Right ventricle myocardium superior (tissue), 1 donor: Measurements from ENCODE around the gene MUSTN1. TPM values are rescaled to one million over a fixed set of nuclear protein-coding genes. Genes with fewer than 3 reads are reported as not detected.

Experiments used
- ATAC-seq: fragments of 200-7000 bp; cut with Tn5 transposase; one replicate; pipeline ENCODE4 v1.9.1; 2020; ENCODE audit warnings: mild to moderate bottlenecking; ENCODE audit not compliant: poor library complexity
- DNase-seq: peaks from one replicate; pipeline ENCODE4 v3.0.0-alpha.2; 2020
- intact Hi-C: fragments of 100-400 bp; cut with DNase I; formaldehyde crosslinking; loops from one replicate; pipeline ENCODE4 v1.11.2; 2022
- total RNA-seq: library from RNA; stranded (reverse); fragmentation: NEBNext Ultra II Directional; extraction: Animal tissue kit (Norgen Biotek cat#: 25700); gene quantifications from one replicate; pipeline ENCODE4 v1.2.1, GENCODE V29; 2021
- donor health status: DM: no; HTN: yes; CAD: no; lungs with severe emphysema.

The MUSTN1 gene
- total RNA-seq, 1 donor from 2014 or later = 17.8 TPM

DNA sequence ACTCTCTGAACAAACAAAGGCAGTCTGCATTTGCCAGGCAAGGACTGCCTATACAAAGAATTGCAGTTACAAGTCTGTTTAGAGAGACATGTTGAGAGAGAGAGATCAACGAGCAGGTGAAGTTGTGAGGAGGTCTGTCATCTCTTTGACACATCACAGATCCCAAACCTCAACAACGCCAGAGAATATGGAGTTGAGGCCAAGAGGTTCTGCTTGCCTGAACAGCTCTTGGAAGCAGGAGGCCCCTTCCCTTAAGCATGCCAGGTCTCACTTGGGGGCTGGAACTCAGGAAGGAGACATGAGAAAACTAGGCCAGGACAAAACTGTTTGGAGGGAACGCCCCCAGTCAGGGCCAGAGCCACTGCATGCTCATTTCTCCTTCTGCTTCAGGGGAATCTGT is 22.3 kb upstream of the MUSTN1 start:
- intact Hi-C loops = no loop called here
- ATAC-seq (peak; percentile 52), DNase-seq (no peak)

DNA sequence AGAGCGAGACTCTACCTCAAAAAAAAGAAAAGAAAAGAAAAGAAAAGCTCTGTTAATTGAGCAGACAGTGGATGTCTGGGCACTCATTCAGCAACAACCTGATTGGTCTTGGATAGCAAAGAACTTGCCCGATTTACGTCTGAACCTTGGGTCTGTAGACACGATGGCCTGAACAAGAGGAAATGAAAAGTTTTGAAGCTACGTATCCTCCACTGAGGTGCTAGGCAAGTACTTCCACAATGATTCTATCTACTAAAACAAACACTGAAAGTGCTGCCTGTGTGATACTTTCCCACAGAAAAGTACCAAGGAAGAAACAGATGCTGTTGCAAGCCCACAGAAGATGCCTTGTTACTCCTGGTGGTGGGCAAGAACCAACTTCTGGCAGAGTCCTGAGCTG is 21.8 kb upstream of the MUSTN1 start:
- ATAC-seq (no peak), DNase-seq (no peak)
- intact Hi-C loops = no loop called here

DNA sequence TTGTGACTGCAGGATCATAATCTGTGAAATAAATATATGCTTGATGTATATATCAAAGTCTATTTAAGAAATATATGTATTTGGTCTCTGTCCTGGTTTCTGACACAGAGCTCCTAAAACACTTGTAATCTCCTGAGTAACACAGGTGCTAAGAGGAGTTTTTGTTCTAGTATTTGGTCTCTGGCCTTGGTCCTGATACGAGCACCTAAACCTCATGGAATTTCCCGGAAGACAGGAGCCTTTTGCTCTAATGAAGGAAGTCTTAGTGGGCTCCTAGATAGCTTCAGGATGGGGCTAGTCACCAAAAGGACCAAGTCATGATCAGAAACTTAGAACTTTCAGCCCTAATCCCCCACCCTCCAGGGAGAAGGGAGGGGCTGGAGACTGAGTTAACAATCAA is 19.2 kb upstream of the MUSTN1 start:
- ATAC-seq (no peak), DNase-seq (no peak)
- intact Hi-C loops = no loop called here

DNA sequence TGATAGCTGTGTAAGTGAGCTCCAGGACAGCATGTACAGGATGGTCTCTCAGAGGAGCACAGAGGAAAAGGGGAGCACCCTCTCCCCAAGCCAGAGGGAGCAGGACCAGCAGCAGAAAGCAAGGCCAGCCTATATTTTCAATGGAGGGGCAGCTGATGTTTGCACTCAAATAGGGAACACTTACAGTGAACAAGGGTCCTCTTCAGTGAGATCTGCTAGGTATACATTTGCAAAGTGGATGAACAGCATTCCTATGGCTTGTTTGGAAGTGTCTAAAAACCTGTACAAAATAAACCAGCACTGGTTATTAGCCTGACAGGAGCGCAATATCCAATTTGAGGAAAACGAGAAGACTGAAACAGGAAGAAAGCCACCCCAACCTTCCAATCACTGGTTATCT is 17.6 kb upstream of the MUSTN1 start:
- DNase-seq (no peak), ATAC-seq (no peak)
- intact Hi-C loops = no loop called here

DNA sequence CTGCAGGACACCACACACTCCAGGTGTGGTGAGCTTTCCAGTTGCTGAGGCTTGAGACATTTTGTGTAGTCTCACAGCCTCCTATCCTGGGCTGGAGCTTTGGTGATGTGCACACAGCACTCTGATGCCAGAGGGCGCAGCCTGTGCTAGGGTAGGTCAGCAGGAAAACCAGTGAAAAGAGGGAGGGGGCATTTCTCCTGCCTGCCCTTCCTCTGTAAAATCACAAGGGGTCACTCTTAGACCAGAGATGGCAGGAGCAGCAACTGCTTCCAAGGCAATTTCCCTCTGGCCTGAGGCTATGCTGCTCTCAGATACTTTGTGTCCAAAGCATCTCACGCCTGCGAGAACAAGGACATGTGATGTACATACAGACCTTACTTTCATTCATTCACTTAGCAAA is 16.5 kb upstream of the MUSTN1 start:
- intact Hi-C loops = no loop called here
- DNase-seq = no peak
- ATAC-seq = peak; percentile 63

DNA sequence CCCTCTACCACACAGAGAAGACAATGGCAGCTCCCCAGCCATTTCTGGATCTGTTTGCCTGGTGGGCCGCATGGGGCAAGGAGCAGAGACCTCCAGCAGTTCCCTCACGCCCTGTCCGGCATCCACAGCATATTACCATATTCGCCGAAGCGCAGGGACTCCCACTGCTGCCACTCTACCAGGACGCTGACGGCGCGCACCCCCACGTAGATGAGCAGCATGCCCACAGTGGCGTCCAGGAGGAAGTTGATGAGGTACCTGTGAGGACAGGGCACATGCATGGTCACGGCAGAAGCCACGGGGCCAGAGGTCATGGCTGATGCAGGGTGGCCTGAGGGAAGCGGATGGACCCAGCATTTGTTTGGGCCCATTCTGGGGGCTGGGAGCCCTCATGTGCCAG is 14.8 kb upstream of the MUSTN1 start:
- no peak for DNase-seq
- intact Hi-C loops = no loop called here

DNA sequence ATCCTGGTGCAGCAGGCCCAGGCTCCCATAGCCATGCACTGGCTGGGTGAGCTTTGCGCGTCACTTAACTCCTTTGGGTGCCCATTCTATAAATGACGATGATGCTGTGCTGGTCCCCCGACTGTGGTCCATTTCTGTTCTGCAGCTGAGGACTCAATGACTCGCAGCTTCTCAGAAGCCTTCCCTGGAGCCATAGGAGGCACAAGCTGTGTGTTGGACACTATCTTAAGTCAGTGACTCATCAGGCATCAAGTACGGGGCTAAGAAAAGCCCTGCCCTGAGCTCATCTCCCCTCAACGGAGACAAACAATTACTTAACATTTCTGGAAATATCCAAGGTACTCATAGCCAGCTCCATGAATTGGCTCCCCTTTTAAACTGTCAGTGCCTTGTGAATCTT is 13.8 kb upstream of the MUSTN1 start:
- ATAC-seq (no peak), DNase-seq (no peak)
- intact Hi-C loops = no loop called here

More for the DNA sequence above, 14.8 kb upstream of the MUSTN1 start:
- no peak for ATAC-seq

DNA sequence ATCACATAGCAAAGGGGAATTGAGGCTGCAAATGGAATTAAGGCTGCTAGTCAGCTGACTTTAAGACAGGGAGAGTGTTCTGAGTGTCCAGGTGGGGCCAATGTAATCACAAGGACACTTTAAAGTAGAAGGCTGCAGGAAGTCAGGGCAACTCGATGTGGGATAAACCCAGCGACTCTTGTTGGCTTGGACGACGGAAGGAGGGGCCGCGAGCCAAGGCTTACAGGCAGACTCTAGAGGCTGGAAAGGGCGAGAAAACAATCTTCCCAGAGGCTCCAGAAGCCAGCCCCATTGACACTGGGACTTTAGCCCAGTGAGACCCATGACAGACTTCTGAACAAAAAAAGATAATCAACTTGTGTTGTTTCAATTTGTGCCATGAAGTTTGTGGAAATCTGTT is 12.9 kb upstream of the MUSTN1 start:
- DNase-seq = no peak
- intact Hi-C loops = no loop called here

DNA sequence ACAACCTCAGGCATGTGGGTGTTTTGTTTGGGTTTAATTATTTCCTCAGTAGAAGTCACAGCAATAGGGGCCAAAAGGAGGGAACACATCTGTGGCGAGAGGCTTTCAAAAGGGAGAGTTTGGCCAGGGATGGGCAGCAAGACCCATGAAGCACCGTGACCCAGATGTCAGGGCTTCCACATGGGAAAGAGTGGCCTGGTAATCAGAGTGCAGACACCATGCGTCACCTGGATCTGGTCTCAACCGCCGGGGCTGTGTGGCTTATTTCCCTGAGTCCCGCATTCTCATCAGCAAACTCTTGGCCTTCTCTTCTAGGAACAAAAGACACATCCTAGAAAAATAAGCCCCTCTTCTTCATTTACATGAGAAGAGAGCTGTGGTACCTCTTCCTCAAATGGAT is 12.4 kb upstream of the MUSTN1 start:
- DNase-seq (no peak), ATAC-seq (no peak)
- intact Hi-C loops = no loop called here

More for the DNA sequence above, 12.9 kb upstream of the MUSTN1 start:
- no peak for ATAC-seq

DNA sequence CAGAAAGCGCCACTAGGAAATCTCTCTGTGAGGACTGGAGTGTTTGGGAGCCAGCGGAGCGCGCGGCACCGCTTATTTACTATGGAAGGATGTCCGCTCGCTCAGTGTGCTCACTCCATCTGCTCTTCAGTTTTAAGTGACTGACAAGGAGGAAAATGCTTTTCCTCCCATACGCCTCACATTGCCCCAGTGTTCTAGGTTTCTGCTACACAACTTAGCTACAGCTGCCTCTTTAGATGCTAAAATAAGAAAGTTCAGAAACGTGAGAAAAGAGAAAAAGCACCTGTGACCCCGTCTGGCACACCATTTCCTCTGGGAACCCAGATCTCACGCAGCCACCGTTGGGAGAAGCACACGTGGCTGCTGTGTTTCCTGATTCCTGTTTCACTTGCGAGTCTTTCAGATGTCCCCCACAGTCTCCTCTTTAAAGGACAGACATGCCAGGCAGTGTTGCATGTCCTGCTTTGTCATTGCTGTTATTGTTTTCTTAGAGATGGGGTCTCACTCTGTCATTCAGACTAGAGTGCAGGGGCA is 11.7 kb upstream of the MUSTN1 start:
- DNase-seq (peak; percentile 37), ATAC-seq (no peak)
- intact Hi-C loops = no loop called here

DNA sequence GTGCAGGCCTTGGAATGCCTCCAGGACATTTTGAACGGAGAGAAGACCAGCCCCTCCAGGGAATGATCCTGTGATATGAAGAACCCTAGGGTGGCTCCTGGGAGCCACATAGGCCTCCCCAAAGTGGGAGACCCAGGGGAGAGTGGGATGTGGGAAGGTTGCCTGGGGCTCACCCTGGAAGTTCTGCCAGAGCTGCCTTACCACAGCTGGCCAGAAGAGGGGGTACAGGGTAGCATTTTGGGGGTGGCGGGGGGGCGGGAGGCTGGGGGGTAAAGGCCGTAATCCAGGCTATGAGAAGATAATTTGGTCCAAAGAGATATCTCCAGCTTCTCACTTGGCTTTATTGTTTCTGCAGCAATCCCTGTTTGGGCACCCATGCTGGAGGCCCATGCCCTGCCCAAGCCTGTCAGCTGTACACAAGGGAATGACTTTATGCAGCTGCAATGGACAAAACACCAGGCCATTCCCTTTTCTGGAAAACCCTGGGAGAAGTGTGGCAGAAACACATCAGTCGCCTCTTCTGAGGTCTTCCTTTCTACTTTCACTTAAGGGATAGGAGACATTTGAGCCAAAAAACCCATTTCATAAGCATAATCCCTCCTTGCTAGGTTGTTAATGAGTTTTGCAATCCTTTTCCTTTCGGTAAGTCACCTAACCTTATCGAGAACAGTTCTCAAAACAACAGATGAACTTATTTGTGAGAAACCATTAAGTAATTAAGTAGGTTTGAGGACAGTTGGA is 11.0 kb upstream of the MUSTN1 start:
- intact Hi-C loops = no loop called here
- DNase-seq = peak; percentile 24
- peak; percentile 23 for ATAC-seq

DNA sequence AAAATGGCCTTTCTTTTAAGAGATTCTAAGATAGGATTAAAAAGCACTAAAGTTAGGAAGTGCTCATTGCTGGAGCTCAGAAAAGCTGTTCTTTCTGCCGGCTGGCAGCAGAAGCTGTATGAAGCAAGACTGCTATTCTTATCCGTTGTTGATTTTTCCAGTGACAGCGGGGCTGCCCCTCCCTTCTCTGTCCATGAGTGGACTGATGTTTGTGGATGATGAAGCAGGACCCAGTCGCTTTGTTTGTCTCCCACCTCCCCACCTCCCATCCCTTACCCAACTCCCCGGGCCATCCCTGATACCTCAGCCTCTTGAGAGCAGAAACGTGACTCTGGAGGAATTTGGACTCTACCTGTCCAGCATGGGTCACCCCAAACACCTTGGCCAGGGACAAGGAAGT is 10.3 kb upstream of the MUSTN1 start:
- ATAC-seq = peak; percentile 77
- peak; percentile 64 for DNase-seq
- intact Hi-C loops = no loop called here

DNA sequence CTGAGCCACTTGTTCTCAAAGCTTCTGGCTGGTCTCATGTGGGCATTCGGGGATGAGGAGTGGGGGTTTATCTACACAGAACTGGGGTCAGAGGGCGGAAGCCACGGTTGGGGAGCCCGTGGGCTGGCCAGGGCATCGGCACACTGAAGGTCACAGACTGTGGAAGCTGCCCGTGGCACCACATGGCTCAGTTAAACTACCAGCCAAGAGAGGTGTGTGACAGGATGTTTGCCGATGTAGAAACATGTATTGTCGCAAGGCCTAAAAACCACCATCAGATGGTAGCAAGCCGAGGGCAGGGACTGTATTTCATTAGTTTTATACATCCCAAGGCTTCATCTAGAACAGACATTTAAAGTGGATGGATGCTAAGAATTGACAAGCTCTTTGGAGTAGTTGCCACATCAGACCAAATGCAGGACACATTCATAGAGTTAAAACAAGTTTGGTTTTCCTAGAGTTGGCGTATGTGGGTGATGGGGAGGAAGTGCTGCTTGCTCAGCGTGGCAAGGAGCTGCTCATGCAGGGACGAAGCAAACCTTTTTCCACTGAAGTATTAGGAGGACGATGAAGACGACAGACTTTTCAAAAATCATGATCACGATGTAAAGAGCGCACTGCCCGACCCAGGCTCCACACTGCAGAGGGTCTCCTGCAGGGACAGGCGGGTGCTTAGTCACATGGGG is 9.6 kb upstream of the MUSTN1 start:
- intact Hi-C loops = no loop called here
- DNase-seq (peak; percentile 39), ATAC-seq (no peak)

DNA sequence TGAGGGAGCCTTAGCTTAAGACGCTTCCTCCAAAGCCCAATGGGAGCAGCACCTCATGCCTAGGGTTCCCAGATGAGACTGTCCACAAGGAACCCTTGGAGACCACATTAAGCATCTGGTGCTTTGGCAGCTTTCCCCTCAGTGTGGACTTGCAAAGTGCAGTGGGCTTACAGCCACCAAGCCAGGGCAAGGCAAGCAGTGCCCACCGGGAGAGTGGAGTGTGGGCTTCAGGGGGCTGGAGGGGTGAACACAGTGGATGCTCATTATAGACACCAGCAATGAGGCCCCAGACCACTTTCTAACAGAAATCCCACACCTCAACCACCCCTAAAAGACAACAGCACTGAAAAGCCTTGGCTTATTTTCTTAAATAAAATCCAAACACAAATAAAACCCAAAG is 9.1 kb upstream of the MUSTN1 start:
- DNase-seq (peak; percentile 26), ATAC-seq (no peak)
- intact Hi-C loops = no loop called here

DNA sequence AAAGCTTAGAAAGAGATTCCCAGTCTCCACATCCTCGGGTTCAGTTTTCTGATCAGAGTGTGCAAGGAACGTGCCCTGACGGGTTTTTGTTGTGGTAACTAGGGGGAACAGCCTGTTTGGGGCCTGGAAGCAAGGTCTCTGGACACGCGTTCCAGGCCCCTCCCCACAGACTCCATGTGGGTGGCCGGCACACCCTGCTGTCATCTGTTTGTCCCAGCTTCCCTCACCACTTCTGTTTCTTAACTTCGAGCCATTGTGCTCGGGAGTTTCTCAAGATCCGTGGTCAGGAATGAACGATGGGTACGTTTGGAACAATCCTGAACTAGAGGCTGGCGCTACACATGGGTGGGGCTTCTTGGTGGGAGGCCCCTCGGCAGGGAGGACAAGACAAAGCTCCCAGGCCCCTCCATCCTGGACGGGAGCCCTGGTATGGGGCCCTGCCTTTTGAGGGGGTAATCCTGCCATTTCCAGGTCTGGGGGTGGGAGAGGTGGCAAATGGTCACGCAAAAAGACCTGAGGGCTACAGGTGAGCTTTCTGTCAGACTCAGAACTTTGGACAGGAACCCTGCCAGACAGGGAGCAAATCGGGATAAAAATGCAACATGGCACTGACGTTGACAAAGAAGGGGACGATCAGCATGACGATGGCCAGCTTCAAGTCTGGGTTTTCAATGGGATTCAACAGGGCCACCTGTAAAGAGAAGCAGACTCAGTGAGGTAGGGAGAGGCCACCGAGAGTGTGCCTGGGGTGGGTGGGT is 8.5 kb upstream of the MUSTN1 start:
- intact Hi-C loops = no loop called here
- no peak for ATAC-seq
- peak; percentile 37 for DNase-seq

DNA sequence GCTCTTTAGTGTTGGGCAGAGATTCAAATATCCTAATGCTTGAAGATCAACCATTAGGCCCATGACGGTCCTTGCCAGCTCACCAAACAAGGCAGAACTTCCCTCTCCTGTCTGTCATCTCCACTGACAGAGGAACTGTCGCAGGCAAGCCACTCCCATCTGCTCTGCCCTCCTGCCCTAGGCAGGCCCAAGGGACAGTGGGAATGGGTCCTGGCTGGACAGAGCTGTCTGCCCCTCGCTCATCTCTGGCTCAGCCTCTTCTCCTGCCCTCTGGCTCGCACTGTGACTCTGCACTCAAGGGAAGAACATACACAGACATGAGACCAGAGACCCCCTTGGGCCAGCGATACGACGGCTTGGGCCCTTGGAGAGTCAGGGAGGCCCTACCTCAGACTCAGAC is 7.6 kb upstream of the MUSTN1 start:
- intact Hi-C loops = no loop called here
- DNase-seq (peak; percentile 47), ATAC-seq (peak; percentile 69)

DNA sequence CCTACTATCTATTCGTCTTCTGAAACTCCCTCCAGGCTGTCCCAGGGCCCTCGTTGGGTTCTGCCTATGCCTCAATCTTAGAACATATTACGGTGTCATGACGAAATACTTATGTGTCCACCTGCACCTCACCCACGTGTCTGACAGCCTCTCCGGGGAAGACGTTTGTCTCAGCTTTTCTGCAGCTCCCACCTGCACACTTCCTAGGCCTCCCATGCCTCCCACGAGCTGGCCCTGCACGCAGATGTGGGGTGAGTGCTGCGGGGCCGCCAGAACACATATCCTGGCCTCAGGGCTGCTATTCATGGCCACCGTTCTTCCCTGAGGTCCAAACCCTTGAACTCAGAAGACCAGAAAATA is 7.1 kb upstream of the MUSTN1 start:
- intact Hi-C loops = no loop called here
- peak; percentile 37 for DNase-seq
- no peak for ATAC-seq

DNA sequence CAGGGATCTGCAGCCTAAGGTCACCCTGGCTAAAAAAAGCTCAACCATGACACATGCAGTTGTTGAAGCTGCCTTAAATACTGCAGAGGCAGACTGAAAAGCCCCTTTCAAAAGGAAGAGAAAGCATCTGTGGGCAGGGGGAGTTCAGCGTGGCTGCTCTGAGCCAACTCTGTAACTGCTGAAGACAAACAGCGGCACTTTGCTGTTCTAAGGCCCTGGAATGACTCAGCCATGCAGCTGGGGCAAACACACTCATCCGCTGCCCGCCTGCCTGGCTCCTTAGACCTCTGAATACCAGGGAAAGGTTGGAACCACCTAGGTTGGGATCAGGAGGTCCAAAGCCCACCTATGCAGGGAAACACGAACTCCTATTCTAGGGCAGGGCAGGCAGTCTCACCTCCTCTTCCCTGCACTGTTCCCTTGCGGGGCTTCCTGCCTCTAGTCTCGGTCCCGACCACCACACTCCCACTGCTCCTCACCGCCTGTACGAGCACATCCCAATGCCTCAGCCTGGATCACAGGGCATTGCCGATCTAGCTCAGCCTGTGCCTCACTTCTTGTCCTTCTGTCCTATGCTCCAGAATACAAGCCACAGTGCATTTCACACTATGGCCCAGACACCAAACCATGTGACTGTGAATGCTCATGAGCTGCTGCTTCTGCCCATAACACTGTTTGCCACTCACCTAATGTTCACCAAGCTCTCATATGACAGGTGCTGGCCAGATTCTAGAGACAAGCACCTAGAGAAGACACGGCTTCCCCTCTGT is 6.6 kb upstream of the MUSTN1 start:
- ATAC-seq = peak; percentile 14
- DNase-seq = peak; percentile 26
- intact Hi-C loops = no loop called here
